ENCODE measurements around the gene ADAM19. TPM values are rescaled to one million over a fixed set of nuclear protein-coding genes. Genes with fewer than 3 reads are reported as not detected.

ADAM19 gene
- total RNA-seq, 2 experiments from 2014 or later: 24.2 to 103 TPM

DNA sequence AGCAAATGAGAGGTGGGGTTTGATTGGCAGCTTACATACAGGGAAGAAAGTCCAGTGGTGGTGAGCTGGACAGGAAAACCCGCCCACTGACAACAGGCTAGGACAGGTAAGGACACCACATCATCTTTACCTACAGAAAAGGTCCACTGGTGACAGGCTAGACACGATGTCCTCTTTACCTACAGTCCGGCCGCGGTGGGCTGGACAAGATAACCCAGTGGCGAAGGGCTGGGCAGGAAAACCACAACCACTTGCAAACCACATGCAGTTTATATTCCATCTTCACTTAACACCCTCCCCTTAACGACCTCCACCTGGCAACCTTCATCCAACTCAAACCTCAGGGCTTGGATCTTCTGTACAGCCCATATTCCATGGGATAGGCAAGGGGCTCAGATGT lies 120.5 kb downstream of the ADAM19 start:
- intact Hi-C loops (cut with micrococcal nuclease; ENCODE audit: unreplicated experiment): no loop called here
- Histone ChIP-seq H3K9me3 (ENCODE audit: low read length) (no peaks in the 10 kb centered on the region), H3K9me2 (ENCODE audit: insufficient read depth, low read length) (no peaks in the 10 kb centered on the region), H3K79me2 (ENCODE audit: insufficient read depth, low read depth, low read length) (no peaks in the 10 kb centered on the region), H3K4me3 (ENCODE audit: low read depth, low read length, poor library complexity, severe bottlenecking) (no peak overlapping the region), H2AFZ (ENCODE audit: low read length) (no peak overlapping the region), H3K4me2 (ENCODE audit: low read length) (no peak overlapping the region), H4K20me1 (ENCODE audit: insufficient read depth, low read length) (no peaks in the 10 kb centered on the region), H3K4me1 (ENCODE audit: insufficient read depth, low read length, poor library complexity, severe bottlenecking) (peaks cover 16% of the 10 kb centered on the region), H3K27ac (ENCODE audit: low read depth, low read length, poor library complexity, severe bottlenecking) (no peak overlapping the region), H3K36me3 (ENCODE audit: insufficient read depth, low read length) (no peaks in the 10 kb centered on the region)
- no TSS peak for BruUV-seq (replicated peaks)
- no peak for DNase-seq (ENCODE audit: low spot score)
- ChIA-PET POLR2A (interaction anchor here (0.7 kb wide), 1 partner anchor 164 kb away, joined by 3 read pairs; no protein-coding TSS in a partner anchor), CTCF (ENCODE audit: unreplicated experiment) (interaction anchor here (0.6 kb wide), 1 partner anchor 60 kb away, joined by 3 read pairs; no protein-coding TSS in a partner anchor)
- TF ChIP-seq EZH2phosphoT487 (IDR thresholded peaks at IDR 0.05; ENCODE audit: borderline replicate concordance, low read depth, low read length): no peak
- TF ChIP-seq, protein P1, sequence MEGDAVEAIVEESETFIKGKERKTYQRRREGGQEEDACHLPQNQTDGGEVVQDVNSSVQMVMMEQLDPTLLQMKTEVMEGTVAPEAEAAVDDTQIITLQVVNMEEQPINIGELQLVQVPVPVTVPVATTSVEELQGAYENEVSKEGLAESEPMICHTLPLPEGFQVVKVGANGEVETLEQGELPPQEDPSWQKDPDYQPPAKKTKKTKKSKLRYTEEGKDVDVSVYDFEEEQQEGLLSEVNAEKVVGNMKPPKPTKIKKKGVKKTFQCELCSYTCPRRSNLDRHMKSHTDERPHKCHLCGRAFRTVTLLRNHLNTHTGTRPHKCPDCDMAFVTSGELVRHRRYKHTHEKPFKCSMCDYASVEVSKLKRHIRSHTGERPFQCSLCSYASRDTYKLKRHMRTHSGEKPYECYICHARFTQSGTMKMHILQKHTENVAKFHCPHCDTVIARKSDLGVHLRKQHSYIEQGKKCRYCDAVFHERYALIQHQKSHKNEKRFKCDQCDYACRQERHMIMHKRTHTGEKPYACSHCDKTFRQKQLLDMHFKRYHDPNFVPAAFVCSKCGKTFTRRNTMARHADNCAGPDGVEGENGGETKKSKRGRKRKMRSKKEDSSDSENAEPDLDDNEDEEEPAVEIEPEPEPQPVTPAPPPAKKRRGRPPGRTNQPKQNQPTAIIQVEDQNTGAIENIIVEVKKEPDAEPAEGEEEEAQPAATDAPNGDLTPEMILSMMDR (conservative IDR thresholded peaks at IDR 0.05; ENCODE audit: low read length): no peak

DNA sequence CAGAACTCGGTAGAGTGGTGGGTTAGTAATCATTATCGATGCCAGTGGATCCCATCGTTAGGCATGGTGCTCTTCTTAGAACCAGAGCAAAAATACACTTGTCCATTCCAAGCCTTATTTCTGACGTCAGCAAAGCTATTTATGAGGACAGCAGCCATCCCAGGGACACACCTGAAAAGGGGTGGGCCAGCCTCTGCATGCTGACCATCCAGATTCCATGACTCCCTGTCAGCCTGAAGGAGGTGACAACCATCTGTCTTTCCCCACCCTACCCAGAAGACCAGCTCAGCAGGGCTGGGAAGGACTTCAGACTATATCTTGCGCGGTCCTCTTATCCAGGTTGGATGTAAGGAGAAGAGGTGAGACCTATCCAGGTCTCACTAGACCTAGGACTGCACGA lies 121.3 kb downstream of the ADAM19 start:
- H2AFZ ChIP-seq (ENCODE audit: low read length): no peak overlapping the region
- ChIA-PET CTCF (ENCODE audit: unreplicated experiment) (no interaction called here), POLR2A (interaction anchor here (0.7 kb wide), 1 partner anchor 164 kb away, joined by 3 read pairs; no protein-coding TSS in a partner anchor)
- H3K79me2 ChIP-seq (ENCODE audit: insufficient read depth, low read depth, low read length): no peaks in the 10 kb centered on the region
- no peak for DNase-seq (ENCODE audit: low spot score)
- BruUV-seq (replicated peaks): no TSS peak
- H3K9me3 ChIP-seq (ENCODE audit: low read length): no peaks in the 10 kb centered on the region
- no peak for TF ChIP-seq EZH2phosphoT487 (IDR thresholded peaks at IDR 0.05; ENCODE audit: borderline replicate concordance, low read depth, low read length)
- TF ChIP-seq, protein P1 (conservative IDR thresholded peaks at IDR 0.05; ENCODE audit: low read length): no peak
- H3K4me1 ChIP-seq (ENCODE audit: insufficient read depth, low read length, poor library complexity, severe bottlenecking): peaks cover 16% of the 10 kb centered on the region
- H3K27ac ChIP-seq (ENCODE audit: low read depth, low read length, poor library complexity, severe bottlenecking): no peak overlapping the region
- intact Hi-C loops (cut with micrococcal nuclease; ENCODE audit: unreplicated experiment): no loop called here
- no peaks in the 10 kb centered on the region for H3K9me2 ChIP-seq (ENCODE audit: insufficient read depth, low read length)
- H3K4me2 ChIP-seq (ENCODE audit: low read length): no peak overlapping the region
- no peak overlapping the region for H3K4me3 ChIP-seq (ENCODE audit: low read depth, low read length, poor library complexity, severe bottlenecking)
- no peaks in the 10 kb centered on the region for H4K20me1 ChIP-seq (ENCODE audit: insufficient read depth, low read length)
- no peaks in the 10 kb centered on the region for H3K36me3 ChIP-seq (ENCODE audit: insufficient read depth, low read length)

DNA sequence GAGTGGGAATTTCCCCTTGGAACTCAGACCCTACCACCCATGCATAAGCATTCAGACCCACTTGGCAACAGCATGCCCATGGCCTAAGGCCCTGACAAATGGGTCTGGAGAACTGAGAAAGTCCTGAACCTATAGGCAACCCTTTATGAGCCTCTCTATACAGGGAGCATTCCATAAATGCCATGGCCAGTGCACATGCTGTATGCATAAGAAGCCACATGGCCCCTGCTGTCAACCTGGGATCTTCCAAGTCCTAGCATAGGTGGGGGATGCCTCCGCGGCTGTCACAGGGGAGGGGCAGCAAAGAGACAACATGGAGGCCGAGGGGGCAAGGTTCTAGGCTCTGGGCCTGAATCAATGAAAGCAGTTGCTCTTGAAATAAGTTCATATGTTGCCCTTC lies 123.8 kb downstream of the ADAM19 start:
- no peak for DNase-seq (ENCODE audit: low spot score)
- Histone ChIP-seq H2AFZ (ENCODE audit: low read length) (no peak overlapping the region), H4K20me1 (ENCODE audit: insufficient read depth, low read length) (no peaks in the 10 kb centered on the region), H3K79me2 (ENCODE audit: insufficient read depth, low read depth, low read length) (no peaks in the 10 kb centered on the region), H3K9me3 (ENCODE audit: low read length) (no peaks in the 10 kb centered on the region), H3K4me1 (ENCODE audit: insufficient read depth, low read length, poor library complexity, severe bottlenecking) (no peaks in the 10 kb centered on the region), H3K27ac (ENCODE audit: low read depth, low read length, poor library complexity, severe bottlenecking) (no peak overlapping the region), H3K36me3 (ENCODE audit: insufficient read depth, low read length) (no peaks in the 10 kb centered on the region), H3K4me3 (ENCODE audit: low read depth, low read length, poor library complexity, severe bottlenecking) (no peak overlapping the region), H3K9me2 (ENCODE audit: insufficient read depth, low read length) (no peaks in the 10 kb centered on the region), H3K4me2 (ENCODE audit: low read length) (no peak overlapping the region)
- CTCF ChIA-PET (ENCODE audit: unreplicated experiment): no interaction called here
- no peak for TF ChIP-seq EZH2phosphoT487 (IDR thresholded peaks at IDR 0.05; ENCODE audit: borderline replicate concordance, low read depth, low read length)
- TF ChIP-seq, protein P1 (conservative IDR thresholded peaks at IDR 0.05; ENCODE audit: low read length): no peak
- intact Hi-C loops (cut with micrococcal nuclease; ENCODE audit: unreplicated experiment): no loop called here
- BruUV-seq (replicated peaks): no TSS peak
- POLR2A ChIA-PET: no interaction called here
